Omental fat pad (tissue), 4 donors: ENCODE data around the gene KAT6B. TPM values are rescaled to one million over a fixed set of nuclear protein-coding genes. Genes with fewer than 3 reads are reported as not detected.

ENCODE experiments used
- ATAC-seq: fragments of 150-250 bp; one replicate; pipeline ENCODE4 v1.9.1; 2016; ENCODE audit warnings: mild to moderate bottlenecking, moderate library complexity; ENCODE audit not compliant: low FRiP score
- DNase-seq: peaks from one replicate; pipeline ENCODE4 v3.0.0-alpha.2; 2019; ENCODE audit warnings: low spot score
- CTCF ChIP-seq, 3 donors: fragments of 450-650 bp; IDR thresholded peaks; one replicate each; pipeline ENCODE4 v1.5.1; 2016 to 2017; ENCODE audit warnings: antibody characterized with exemption in 3 of 3, mild to moderate bottlenecking in 3 of 3, moderate library complexity in 2 of 3
- total RNA-seq, 4 donors: library from RNA; depleted of rRNA; stranded (reverse); fragments of >200 nt; gene quantifications; one replicate each; pipeline ENCODE4 v1.1.0, GENCODE V29; 2016

Gene KAT6B
- total RNA-seq, 4 donors from 2014 or later = 32.2 to 50.3 (median 37.6) TPM

GRCh38 chr10:74981831-74982633 lies 155.6 kb downstream of the KAT6B start:
- ATAC-seq (peak; percentile 62), DNase-seq (no peak)
- no peak for TF ChIP-seq CTCF (IDR thresholded peaks at IDR 0.05)

- no peak for DNase-seq
- no peak for TF ChIP-seq CTCF (IDR thresholded peaks at IDR 0.05)
- ATAC-seq = no peak
Measured at GRCh38 chr10:74982634-74982982, 156.2 kb downstream of the KAT6B start.

GRCh38 chr10:74983383-74983782 lies 157.0 kb downstream of the KAT6B start:
- DNase-seq (no peak), ATAC-seq (no peak)
- TF ChIP-seq CTCF (IDR thresholded peaks at IDR 0.05) = no peak

- no peak for TF ChIP-seq CTCF (IDR thresholded peaks at IDR 0.05)
- no peak for DNase-seq
- ATAC-seq = peak; percentile 56
Measured at GRCh38 chr10:74987339-74988053, 161.1 kb downstream of the KAT6B start.

- ATAC-seq (no peak), DNase-seq (no peak)
- TF ChIP-seq CTCF (IDR thresholded peaks at IDR 0.05) = no peak
Measured at GRCh38 chr10:74988054-74988775, 161.8 kb downstream of the KAT6B start.

- no peak for DNase-seq
- TF ChIP-seq CTCF (IDR thresholded peaks at IDR 0.05) = no peak
- no peak for ATAC-seq
Measured at GRCh38 chr10:74988832-74989561, 162.6 kb downstream of the KAT6B start.
